Stimulated activated naive CD8-positive, alpha-beta T cell treated with anti-CD3 and anti-CD28 coated beads, Interleukin-15, Interleukin-2, amounts not matched to agents 100 U/mL and 50 U/mL, for 24 hours (primary cell): Measurements from ENCODE around the gene RAB11B.
A peak's percentile ranks its signal among the peaks of the same experiment; 100 is the strongest.
"Not testable (repeated sequence)": the region's sequence is repeated elsewhere in the genome, so short reads cannot be mapped to it uniquely, and the experiment has no call there.

ENCODE experiments used
- ATAC-seq: fragments of 150-1000 bp; cut with Tn5 transposase; one replicate; pipeline ENCODE4 v1.10.0; 2021
- DNase-seq: peaks from one replicate; pipeline ENCODE4 v3.0.0; 2021

RAB11B gene

GRCh38 chr19:8429044-8429443, 38.9 kb downstream of the RAB11B start:
- DNase-seq (no peak), ATAC-seq (no peak)

GRCh38 chr19:8429826-8430225, 39.7 kb downstream of the RAB11B start:
- ATAC-seq (no peak), DNase-seq (no peak)

GRCh38 chr19:8430650-8431049, 40.5 kb downstream of the RAB11B start:
- DNase-seq (no peak), ATAC-seq (no peak)

- DNase-seq = no peak
These were observed 48.1 kb downstream of the RAB11B start for GRCh38 chr19:8438236-8438635.

GRCh38 chr19:8441725-8442544, 51.8 kb downstream of the RAB11B start:
- ATAC-seq (no peak), DNase-seq (no peak)

More at GRCh38 chr19:8438236-8438635, 48.1 kb downstream of the RAB11B start:
- ATAC-seq = no peak

- ATAC-seq = not testable (repeated sequence)
These were observed 54.0 kb downstream of the RAB11B start for GRCh38 chr19:8444140-8444676.

GRCh38 chr19:8444677-8445487, 54.7 kb downstream of the RAB11B start, which contains the start of gene HNRNPM:
Gene HNRNPM (plus strand): TSS chr19:8444975. CDS start chr19:8444999, 24 bp downstream.
- DNase-seq (peak; percentile 100), ATAC-seq (peak; percentile 94)

More at GRCh38 chr19:8444140-8444676, 54.0 kb downstream of the RAB11B start:
- not testable (repeated sequence) for DNase-seq

GRCh38 chr19:8445488-8446001, 55.4 kb downstream of the RAB11B start:
- DNase-seq (peak; percentile 68), ATAC-seq (peak; percentile 26)

GRCh38 chr19:8446061-8446709, 56.0 kb downstream of the RAB11B start:
- no peak for DNase-seq
- no peak for ATAC-seq

GRCh38 chr19:8449830-8450229, 59.7 kb downstream of the RAB11B start:
- no peak for ATAC-seq
- no peak for DNase-seq

GRCh38 chr19:8451377-8451776, 61.2 kb downstream of the RAB11B start:
- no peak for ATAC-seq

GRCh38 chr19:8451885-8452284, 61.7 kb downstream of the RAB11B start:
- ATAC-seq (peak; percentile 45), DNase-seq (no peak)

More at GRCh38 chr19:8451377-8451776, 61.2 kb downstream of the RAB11B start:
- no peak for DNase-seq

GRCh38 chr19:8452446-8453123, 62.4 kb downstream of the RAB11B start:
- DNase-seq (no peak), ATAC-seq (no peak)

- ATAC-seq (no peak), DNase-seq (no peak)
These were observed 63.5 kb downstream of the RAB11B start for GRCh38 chr19:8453616-8454015.
